Hepatocyte (in vitro differentiated cells): ENCODE data around the gene VTN.

ENCODE experiments used
- CTCF ChIP-seq: fragments of 200-600 bp; sonication (generic); IDR thresholded peaks from 2 replicates; pipeline ENCODE4 v1.5.1; 2016; ENCODE audit warnings: antibody characterized with exemption, mild to moderate bottlenecking; ENCODE audit not compliant: poor library complexity
- EZH2 ChIP-seq: fragments of 200-600 bp; sonication (generic); IDR thresholded peaks from 2 replicates; pipeline ENCODE4 v1.6.1; 2016; ENCODE audit warnings: antibody characterized with exemption, mild to moderate bottlenecking, borderline replicate concordance
- EZH2phosphoT487 ChIP-seq: fragments of 200-600 bp; sonication (generic); IDR thresholded peaks from one replicate; pipeline ENCODE4 v1.6.1; 2018; ENCODE audit warnings: antibody characterized with exemption, mild to moderate bottlenecking, low read depth, moderate library complexity; ENCODE audit not compliant: unreplicated experiment, severe bottlenecking

GRCh38 chr17:28385037-28385400 lies 14.9 kb upstream of the VTN start:
- no peak for TF ChIP-seq CTCF
- TF ChIP-seq EZH2 = no peak
- no peak for TF ChIP-seq EZH2phosphoT487
